A673 (cell line): Measurements from ENCODE around the gene IL19. TPM values are rescaled to one million over a fixed set of nuclear protein-coding genes. Genes with fewer than 3 reads are reported as not detected.

ENCODE experiments used
- BruUV-seq: library from RNA; stranded (reverse); fragments of 400-500 nt; replicated peaks from 2 replicates; lab custom pipeline; 2021; lab: Mats Ljungman, UMichigan
- CTCF ChIA-PET: fragments of 300-600 bp; sonication (Branson Sonifier 250); formaldehyde crosslinking; loops from one replicate; lab custom pipeline; 2022; ENCODE audit warnings: antibody characterized with exemption; lab: Charles Lee
- POLR2A ChIA-PET: fragments of 300-600 bp; sonication (Branson Sonifier 250); formaldehyde crosslinking; loops from one replicate; lab custom pipeline; 2022; ENCODE audit warnings: antibody characterized with exemption; ENCODE audit not compliant: low non-redundant PET; lab: Charles Lee
- DNase-seq: peaks from one replicate; pipeline ENCODE4 v3.0.0-alpha.2; 2015; ENCODE audit warnings: low spot score
- H3K27ac ChIP-seq: fragments of 200-600 bp; sonication (generic); 2 replicates; pipeline ENCODE4 v1.5.1; 2016; ENCODE audit warnings: mixed run types, low read depth, mild to moderate bottlenecking, mixed read lengths, antibody characterized with exemption, low read length; ENCODE audit not compliant: poor library complexity, severe bottlenecking
- H3K27me3 ChIP-seq: fragments of 200-600 bp; sonication (generic); replicated peaks from 2 replicates; pipeline ENCODE4 v1.6.1; 2017; ENCODE audit warnings: mixed run types, low read depth, mild to moderate bottlenecking, mixed read lengths, antibody characterized with exemption, low read length; ENCODE audit not compliant: insufficient read depth, poor library complexity
- H3K36me3 ChIP-seq: fragments of 200-600 bp; sonication (generic); 2 replicates; pipeline ENCODE4 v1.6.1; 2016; ENCODE audit warnings: mixed run types, mild to moderate bottlenecking, mixed read lengths, antibody characterized with exemption, low read length; ENCODE audit not compliant: insufficient read depth, poor library complexity, severe bottlenecking
- H3K4me1 ChIP-seq: fragments of 200-600 bp; sonication (generic); 2 replicates; pipeline ENCODE4 v1.6.1; 2017; ENCODE audit warnings: mixed run types, mild to moderate bottlenecking, mixed read lengths, antibody characterized with exemption, low read length; ENCODE audit not compliant: insufficient read depth, poor library complexity, severe bottlenecking
- H3K4me3 ChIP-seq: fragments of 200-600 bp; sonication (generic); 2 replicates; pipeline ENCODE4 v1.5.1; 2016; ENCODE audit warnings: low read depth, mixed run types, mild to moderate bottlenecking, mixed read lengths, low read length; ENCODE audit not compliant: poor library complexity, severe bottlenecking
- H3K9me3 ChIP-seq: fragments of 200-600 bp; sonication (generic); 2 replicates; pipeline ENCODE4 v1.6.1; 2016; ENCODE audit warnings: mixed run types, low read depth, mild to moderate bottlenecking, mixed read lengths, antibody characterized with exemption, low read length; ENCODE audit not compliant: poor library complexity, severe bottlenecking
- CTCF ChIP-seq: fragments of 300-800, 200-600 bp; sonication (generic); conservative IDR thresholded peaks from 2 replicates; pipeline ENCODE4 v1.5.1; 2017; ENCODE audit warnings: low read depth, mild to moderate bottlenecking, antibody characterized with exemption, low read length, moderate library complexity, mixed read lengths
- EZH2 ChIP-seq: fragments of 200-600 bp; sonication (generic); IDR thresholded peaks from 2 replicates; pipeline ENCODE4 v1.6.1; 2017; ENCODE audit warnings: borderline replicate concordance, low read depth, mild to moderate bottlenecking, mixed read lengths, antibody characterized with exemption, low read length; ENCODE audit not compliant: poor library complexity, severe bottlenecking
- intact Hi-C: fragments of 100-400 bp; cut with micrococcal nuclease; formaldehyde crosslinking; loops from one replicate; pipeline ENCODE4 v1.10.0; 2022; ENCODE audit not compliant: unreplicated experiment
- total RNA-seq: library from RNA; stranded (reverse); gene quantifications from 2 replicates; pipeline ENCODE4 v1.2.3, GENCODE V29; 2021

IL19 gene
- total RNA-seq, 1 experiment from 2014 or later: not detected

GRCh38 chr1:206741142-206741701, 29.4 kb upstream of the IL19 start:
- POLR2A ChIA-PET: no interaction called here
- Histone ChIP-seq H3K36me3 (no peaks in the 10 kb centered on the region), H3K4me1 (no peaks in the 10 kb centered on the region), H3K4me3 (no peak overlapping the region), H3K27ac (no peak overlapping the region), H3K27me3 (no peaks in the 10 kb centered on the region), H3K9me3 (no peaks in the 10 kb centered on the region)
- intact Hi-C loops: no loop called here
- DNase-seq: no peak
- no peak for TF ChIP-seq EZH2
- no peak for TF ChIP-seq CTCF
- CTCF ChIA-PET: no interaction called here
- no TSS peak for BruUV-seq

GRCh38 chr1:206742719-206743383, 27.7 kb upstream of the IL19 start:
- ChIA-PET POLR2A (no interaction called here), CTCF (no interaction called here)
- H3K9me3 ChIP-seq: no peaks in the 10 kb centered on the region
- intact Hi-C loops: no loop called here
- H3K27ac ChIP-seq: no peak overlapping the region
- TF ChIP-seq CTCF (no peak), EZH2 (no peak)
- BruUV-seq: no TSS peak
- H3K4me3 ChIP-seq: no peak overlapping the region
- no peaks in the 10 kb centered on the region for H3K4me1 ChIP-seq
- no peak for DNase-seq
- H3K27me3 ChIP-seq: no peaks in the 10 kb centered on the region
- no peaks in the 10 kb centered on the region for H3K36me3 ChIP-seq

GRCh38 chr1:206744683-206745082, 25.9 kb upstream of the IL19 start:
- no peak for DNase-seq
- no peaks in the 10 kb centered on the region for H3K9me3 ChIP-seq
- no peak overlapping the region for H3K27ac ChIP-seq
- no peaks in the 10 kb centered on the region for H3K27me3 ChIP-seq
- POLR2A ChIA-PET: no interaction called here
- intact Hi-C loops: no loop called here
- CTCF ChIA-PET: no interaction called here
- TF ChIP-seq EZH2: no peak
- no peak for TF ChIP-seq CTCF
- no peak overlapping the region for H3K4me3 ChIP-seq
- BruUV-seq: no TSS peak
- no peaks in the 10 kb centered on the region for H3K36me3 ChIP-seq
- H3K4me1 ChIP-seq: no peaks in the 10 kb centered on the region
